Mucosa of stomach (tissue), 1 donor: Measurements from ENCODE around the gene TACR2.

Experiments used
- H3K27me3 ChIP-seq: one replicate; pipeline ENCODE4 v1.7.0; 2013; ENCODE audit warnings: mild to moderate bottlenecking, low read length; ENCODE audit not compliant: control insufficient read depth, insufficient read depth
- H3K36me3 ChIP-seq: one replicate; pipeline ENCODE4 v1.7.0; 2013; ENCODE audit warnings: low read length; ENCODE audit not compliant: control insufficient read depth, insufficient read depth
- H3K4me1 ChIP-seq: one replicate; pipeline ENCODE4 v1.7.0; 2013; ENCODE audit warnings: mild to moderate bottlenecking, low read length; ENCODE audit not compliant: control insufficient read depth, insufficient read depth
- H3K4me3 ChIP-seq: one replicate; pipeline ENCODE4 v1.7.0; 2013; ENCODE audit warnings: low read length
- H3K9ac ChIP-seq: one replicate; pipeline ENCODE4 v1.7.0; 2013; ENCODE audit warnings: mild to moderate bottlenecking, low read length, moderate library complexity
- H3K9me3 ChIP-seq: one replicate; pipeline ENCODE4 v1.7.0; 2013; ENCODE audit warnings: mild to moderate bottlenecking, low read length, moderate library complexity; ENCODE audit not compliant: control insufficient read depth
- donor health status: Pancreatic carcinoma.

Gene TACR2

GRCh38 chr10:69359594-69359993 lies 57.1 kb downstream of the TACR2 start:
- Histone ChIP-seq H3K4me1 (peaks cover 53% of the 10 kb centered on the region), H3K9me3 (no peaks in the 10 kb centered on the region), H3K36me3 (no peaks in the 10 kb centered on the region), H3K9ac (no peak overlapping the region), H3K4me3 (no peak overlapping the region), H3K27me3 (no peaks in the 10 kb centered on the region)

- Histone ChIP-seq H3K9me3 (no peaks in the 10 kb centered on the region), H3K36me3 (no peaks in the 10 kb centered on the region), H3K4me1 (peaks cover 53% of the 10 kb centered on the region), H3K4me3 (no peak overlapping the region), H3K27me3 (no peaks in the 10 kb centered on the region), H3K9ac (no peak overlapping the region)
These were observed 57.6 kb downstream of the TACR2 start for GRCh38 chr10:69359148-69359547.

- Histone ChIP-seq H3K4me1 (peaks cover 47% of the 10 kb centered on the region), H3K36me3 (no peaks in the 10 kb centered on the region), H3K27me3 (no peaks in the 10 kb centered on the region), H3K4me3 (no peak overlapping the region), H3K9ac (no peak overlapping the region), H3K9me3 (no peaks in the 10 kb centered on the region)
These were observed 58.4 kb downstream of the TACR2 start for GRCh38 chr10:69358148-69358795.

DNA sequence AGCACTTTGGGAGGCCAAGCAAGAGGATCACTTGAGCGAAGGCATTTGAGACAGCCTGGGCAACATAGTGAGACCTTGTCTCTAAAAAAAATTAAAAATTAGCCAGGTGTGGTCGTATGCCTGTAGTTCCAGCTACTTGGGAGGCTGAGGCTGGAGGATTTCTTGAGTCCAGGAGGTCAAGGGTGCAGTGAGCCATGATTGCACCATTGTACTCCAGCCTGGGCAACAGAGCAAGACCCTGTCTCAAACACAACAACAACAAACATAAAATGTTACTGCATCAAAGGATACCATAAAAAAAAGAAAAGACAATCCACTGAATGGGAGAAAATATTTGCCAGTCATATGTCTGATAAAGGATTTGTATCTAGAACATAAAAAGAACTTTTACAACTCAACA lies 60.5 kb downstream of the TACR2 start:
- Histone ChIP-seq H3K9me3 (no peaks in the 10 kb centered on the region), H3K9ac (no peak overlapping the region), H3K27me3 (no peaks in the 10 kb centered on the region), H3K36me3 (no peaks in the 10 kb centered on the region), H3K4me1 (peaks cover 27% of the 10 kb centered on the region), H3K4me3 (no peak overlapping the region)

DNA sequence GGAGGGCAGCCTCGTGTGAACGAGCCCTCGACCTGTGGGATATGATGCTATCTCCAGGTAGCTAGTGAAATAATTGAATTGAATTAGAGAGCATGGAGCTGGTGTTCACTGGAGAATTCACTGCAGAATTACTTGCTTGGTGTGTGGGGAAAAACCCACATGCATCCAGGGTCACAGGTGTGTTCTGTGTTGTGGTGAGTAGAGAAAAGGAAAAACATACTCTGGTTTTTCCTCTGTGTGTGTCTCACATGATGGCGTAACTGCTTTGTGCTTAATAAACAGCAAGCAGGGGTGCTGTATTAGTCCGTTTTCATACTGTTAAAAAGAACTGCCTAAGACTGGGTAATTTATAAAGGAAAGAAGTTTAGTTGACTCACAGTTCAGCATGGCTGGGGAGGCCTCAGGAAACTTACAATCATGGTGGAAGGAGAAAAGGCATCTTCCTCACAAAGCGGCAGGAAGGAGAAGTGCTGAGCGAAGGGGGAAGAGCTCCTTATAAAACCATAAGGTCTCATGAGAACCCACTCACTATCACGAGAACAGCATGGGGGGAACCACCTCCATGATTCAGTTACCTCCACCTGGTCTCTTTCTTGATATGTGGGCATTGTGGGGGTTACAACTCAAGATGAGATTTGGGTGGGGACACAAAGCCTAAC lies 62.6 kb downstream of the TACR2 start:
- no peaks in the 10 kb centered on the region for H3K36me3 ChIP-seq
- no peak overlapping the region for H3K4me3 ChIP-seq
- H3K9ac ChIP-seq: no peak overlapping the region
- H3K4me1 ChIP-seq: peaks cover 17% of the 10 kb centered on the region
- H3K9me3 ChIP-seq: no peaks in the 10 kb centered on the region
- H3K27me3 ChIP-seq: no peaks in the 10 kb centered on the region
